GM20431 (cell line): Measurements from ENCODE around the gene ALCAM.
"Not testable (repeated sequence)": the region's sequence is repeated elsewhere in the genome, so short reads cannot be mapped to it uniquely, and the experiment has no call there.

Source experiments
- in situ Hi-C: fragments of 300-500 bp; cut with MseI, MboI; formaldehyde crosslinking; loops from one replicate; pipeline ENCODE4 v1.15.0; 2020; ENCODE audit warnings: low sequenced_read_pairs; ENCODE audit not compliant: unreplicated experiment

The ALCAM gene

GRCh38 chr3:105555206-105555605, 188.5 kb downstream of the ALCAM start:
- in situ Hi-C loops, result no loop called here

- in situ Hi-C loops, result no loop called here
Observed at GRCh38 chr3:105559856-105560255, 193.1 kb downstream of the ALCAM start.

DNA sequence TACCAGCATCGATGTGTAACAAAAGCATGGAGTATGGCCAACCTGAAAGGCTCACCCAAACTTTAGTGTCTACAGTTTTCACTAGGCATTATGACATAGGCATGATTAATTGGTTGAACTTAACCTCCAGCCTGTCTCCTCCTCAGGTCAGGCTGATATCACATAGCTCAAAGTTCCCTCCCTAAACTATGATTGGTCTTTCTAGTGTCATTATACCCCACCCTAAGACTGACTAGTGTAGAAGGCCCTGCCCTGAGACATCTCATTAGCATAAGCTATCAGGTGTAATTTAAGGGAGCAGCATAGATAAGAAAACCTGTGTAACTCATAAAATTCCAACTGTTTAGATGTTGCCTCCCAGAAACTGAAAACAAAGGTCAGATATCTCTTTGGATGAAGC, 195.2 kb downstream of the ALCAM start:
- in situ Hi-C loops, result no loop called here

DNA sequence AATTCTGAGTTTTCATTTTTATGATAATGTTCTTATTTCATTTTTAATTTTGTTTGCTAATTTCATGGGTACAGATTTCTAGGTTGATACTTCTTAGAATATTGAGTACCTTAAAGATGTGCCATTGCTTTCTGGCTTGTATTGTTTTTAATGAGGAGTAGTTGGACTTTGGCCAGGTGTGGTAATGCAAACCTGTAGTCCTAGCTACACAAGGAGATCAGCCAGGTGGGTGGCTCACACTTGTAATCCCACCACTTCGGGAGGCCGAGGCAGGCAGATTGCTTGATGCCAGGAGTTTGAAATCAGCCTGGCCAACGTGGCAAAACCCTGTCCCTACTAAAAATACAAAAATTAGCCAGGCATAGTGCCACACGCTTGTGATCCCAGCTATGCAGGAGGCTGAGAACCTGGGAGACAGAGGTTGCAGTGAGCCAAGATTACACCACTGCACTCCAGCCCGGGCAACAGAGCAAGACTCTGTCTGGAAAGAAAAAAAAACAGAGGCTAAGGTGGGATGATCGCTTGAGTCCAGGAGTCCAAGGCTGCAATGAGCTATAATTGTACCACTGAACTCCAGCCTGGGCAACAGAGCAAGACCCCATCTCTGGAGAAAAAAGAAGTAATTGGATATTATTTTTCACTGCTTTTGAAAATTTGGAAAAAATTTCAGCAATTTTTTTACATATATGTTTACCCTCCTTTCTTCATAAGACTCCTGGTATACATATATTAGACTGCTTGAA, 198.0 kb downstream of the ALCAM start:
- in situ Hi-C loops, result no loop called here

DNA sequence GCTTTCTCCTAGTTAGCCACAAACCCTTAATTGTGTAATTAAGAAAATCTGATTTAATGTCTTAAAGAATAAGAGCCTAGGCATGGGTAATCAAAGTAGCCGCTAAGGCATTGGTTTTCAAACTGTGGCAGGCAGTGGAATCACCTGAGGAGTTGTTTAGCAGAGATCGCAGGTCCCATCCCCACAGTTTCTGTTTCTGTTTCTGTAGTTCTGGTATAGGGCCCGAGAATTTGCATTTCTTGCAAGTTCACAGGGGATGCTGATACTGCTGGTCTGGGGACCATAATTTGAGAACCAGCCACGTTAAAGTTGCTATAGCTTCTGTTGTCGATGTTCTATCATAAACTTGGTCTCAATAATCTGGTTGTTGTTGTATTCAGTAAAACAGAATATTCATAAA, 204.3 kb downstream of the ALCAM start:
- in situ Hi-C loops, result no loop called here

DNA sequence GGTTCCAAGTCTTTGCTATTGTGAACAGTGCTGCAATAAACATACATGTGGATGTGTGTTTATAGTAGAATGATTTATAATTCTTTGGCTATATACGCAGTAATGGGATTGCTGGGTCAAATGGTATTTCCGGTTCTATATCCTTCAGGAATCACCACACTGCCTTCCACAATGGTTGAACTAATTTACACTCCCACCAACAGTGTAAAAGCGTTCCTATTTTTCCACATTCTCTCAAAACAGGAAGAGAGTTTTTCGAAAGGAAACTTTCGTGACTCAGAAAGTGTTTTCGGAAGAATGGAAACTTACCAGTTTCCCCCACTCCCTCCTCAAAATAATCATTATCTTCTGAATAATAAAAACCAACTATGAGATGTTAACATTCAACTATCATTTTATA, 205.8 kb downstream of the ALCAM start:
- in situ Hi-C loops, result no loop called here

- in situ Hi-C loops, result no loop called here
Observed at GRCh38 chr3:105579439-105579838, 212.7 kb downstream of the ALCAM start.

GRCh38 chr3:105580296-105580965, 213.7 kb downstream of the ALCAM start:
- in situ Hi-C loops, result no loop called here

GRCh38 chr3:105582015-105582414, 215.3 kb downstream of the ALCAM start:
- in situ Hi-C loops, result no loop called here

DNA sequence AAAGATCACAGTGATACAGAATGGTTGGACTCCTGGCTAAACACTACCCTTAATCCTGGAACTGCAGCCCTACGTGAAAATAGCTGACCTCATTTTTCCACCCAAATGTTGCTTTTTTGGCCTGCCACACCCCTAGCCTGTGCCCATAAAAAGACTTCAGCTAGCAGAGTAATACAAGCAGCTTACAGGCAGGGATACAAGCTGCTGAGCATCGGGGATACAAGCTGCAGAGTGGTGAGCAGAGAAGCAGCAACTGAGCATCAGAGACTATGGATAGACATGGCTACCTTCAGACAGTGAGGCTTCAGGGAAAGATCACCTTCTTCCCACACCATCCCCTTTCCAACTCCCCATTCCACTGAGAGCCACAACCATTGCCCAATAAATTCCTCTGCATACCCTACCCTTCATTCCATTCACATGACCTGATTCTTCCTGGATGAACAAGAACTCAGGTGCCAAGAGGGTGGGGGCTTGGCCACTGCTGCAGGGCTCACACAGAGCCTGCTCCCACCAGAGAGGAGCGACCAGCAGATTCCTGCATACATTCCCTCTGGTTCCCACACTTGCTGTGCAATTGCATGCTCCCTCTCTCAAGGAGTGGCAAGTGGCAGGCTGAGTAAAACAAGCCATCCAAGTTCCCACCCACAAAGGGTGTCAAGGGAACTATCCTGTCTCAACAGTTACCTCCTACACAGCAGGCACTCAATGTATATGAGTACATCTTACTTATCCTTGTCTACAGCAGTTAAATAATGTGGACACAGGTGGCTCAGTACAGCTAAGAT, 217.5 kb downstream of the ALCAM start:
- in situ Hi-C loops, result no loop called here

DNA sequence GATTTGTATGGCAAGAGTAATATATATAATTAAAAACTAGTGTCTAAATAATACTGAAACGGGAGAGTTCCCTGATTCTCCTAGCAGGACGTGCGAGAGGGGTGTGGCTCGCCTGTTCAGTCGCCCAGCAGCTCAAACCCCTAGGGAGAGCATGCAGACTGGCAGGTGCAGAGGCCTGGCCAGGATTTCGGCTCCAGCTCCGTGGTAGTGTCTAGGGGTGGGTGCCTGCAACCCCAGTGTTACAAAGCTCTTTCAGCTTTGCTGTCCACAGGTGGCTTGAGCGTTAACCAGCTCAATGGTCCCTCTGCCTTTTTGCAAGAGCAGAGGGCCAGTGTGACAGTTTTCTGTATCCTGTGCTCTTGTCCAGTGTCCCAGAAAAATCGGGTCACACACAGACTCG, 226.6 kb downstream of the ALCAM start:
- in situ Hi-C loops, result no loop called here

GRCh38 chr3:105594219-105594618, 227.5 kb downstream of the ALCAM start:
- in situ Hi-C loops, result no loop called here

GRCh38 chr3:105598042-105598796, 231.5 kb downstream of the ALCAM start:
- in situ Hi-C loops, result no loop called here

GRCh38 chr3:105599350-105599749, 232.6 kb downstream of the ALCAM start:
- in situ Hi-C loops, result no loop called here

- in situ Hi-C loops, result not testable (repeated sequence)
Observed at GRCh38 chr3:105601756-105602155, 235.0 kb downstream of the ALCAM start.

- in situ Hi-C loops, result not testable (repeated sequence)
Observed at GRCh38 chr3:105602286-105602685, 235.6 kb downstream of the ALCAM start.

- in situ Hi-C loops, result not testable (repeated sequence)
Observed at GRCh38 chr3:105603516-105603915, 236.8 kb downstream of the ALCAM start.

GRCh38 chr3:105606016-105606415, 239.3 kb downstream of the ALCAM start:
- in situ Hi-C loops, result no loop called here

DNA sequence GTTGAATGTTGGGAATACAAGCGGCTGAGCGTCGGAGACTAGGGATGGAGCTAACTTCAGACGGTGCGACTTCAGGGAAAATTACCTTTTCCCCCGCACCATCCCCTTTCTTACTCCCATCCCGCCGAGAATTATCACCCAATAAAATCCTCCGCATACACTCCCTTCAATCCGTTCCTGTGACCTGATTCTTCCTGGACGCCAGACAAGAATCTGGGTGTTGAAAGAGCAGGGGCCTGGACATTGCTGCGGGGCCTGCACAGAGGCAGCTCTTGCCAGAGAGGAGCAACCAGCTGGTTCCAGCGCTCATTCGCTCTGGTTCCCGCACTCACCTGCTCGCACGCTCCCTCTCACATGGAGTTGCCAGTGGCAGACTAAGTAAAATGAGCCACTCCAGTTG, 241.9 kb downstream of the ALCAM start:
- in situ Hi-C loops, result no loop called here

DNA sequence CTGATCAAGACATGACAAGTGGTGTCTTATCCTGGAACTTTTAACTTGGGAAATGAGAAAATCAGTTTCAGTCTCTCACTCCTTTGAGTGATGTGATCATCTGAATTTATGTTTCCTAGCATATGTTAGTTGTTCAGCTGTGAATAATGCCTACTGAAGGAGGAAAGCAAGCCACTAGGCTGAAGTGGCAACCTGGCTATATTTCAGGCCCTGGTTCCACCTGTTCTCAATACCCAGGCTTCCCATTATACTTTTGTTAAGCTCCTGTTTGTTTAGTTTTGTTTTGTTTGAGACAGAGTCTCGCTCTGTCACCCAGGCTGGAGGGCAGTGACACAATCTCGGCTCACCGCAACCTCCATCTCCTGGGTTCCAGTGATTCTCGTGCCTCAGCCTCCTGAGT, 243.8 kb downstream of the ALCAM start:
- in situ Hi-C loops, result no loop called here
